AG10803 (cell line): ENCODE measurements around the gene DOC2B.
"Not testable (repeated sequence)": the region's sequence is repeated elsewhere in the genome, so short reads cannot be mapped to it uniquely, and the experiment has no call there.

Experiments
- DNase-seq: peaks from one replicate; pipeline ENCODE4 v3.0.0; 2010; ENCODE audit warnings: low read depth
- H3K4me3 ChIP-seq: 2 replicates; pipeline ENCODE4 v1.5.1; 2011; ENCODE audit warnings: mild to moderate bottlenecking, low read length, control low read depth
- TF ChIP-seq, protein P1 (sequence below): conservative IDR thresholded peaks from 2 replicates; pipeline ENCODE4 v1.5.1; 2011; ENCODE audit warnings: mild to moderate bottlenecking, low read length, control low read depth, inconsistent platforms

DOC2B gene

DNA sequence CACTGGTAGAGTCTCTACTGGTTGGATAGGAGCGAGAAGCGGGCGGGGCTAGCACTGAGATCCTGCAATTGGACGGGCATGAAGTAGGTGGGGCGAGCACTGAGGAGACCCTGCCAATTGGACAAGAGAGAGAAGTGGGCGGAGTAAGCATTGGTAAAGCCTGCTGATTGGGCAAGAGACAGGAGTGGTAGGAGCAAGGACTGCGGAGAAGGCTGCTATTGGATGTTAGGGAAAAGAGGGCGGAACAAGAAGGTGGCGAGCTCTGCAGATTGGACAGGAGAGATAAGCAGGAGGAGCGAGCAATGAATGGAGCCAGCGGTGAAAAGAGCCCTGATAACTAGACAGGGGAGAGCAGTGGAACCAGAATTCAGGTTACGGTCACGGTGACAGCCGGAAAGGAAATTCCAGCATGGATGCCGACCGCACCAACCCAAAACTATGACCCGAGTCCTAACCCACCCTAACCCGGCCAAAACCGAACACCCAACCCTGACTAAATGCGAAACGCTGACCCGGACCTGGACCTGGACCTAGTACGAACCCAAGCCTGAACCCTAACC is 39.3 kb downstream of the DOC2B start:
- TF ChIP-seq, protein P1, sequence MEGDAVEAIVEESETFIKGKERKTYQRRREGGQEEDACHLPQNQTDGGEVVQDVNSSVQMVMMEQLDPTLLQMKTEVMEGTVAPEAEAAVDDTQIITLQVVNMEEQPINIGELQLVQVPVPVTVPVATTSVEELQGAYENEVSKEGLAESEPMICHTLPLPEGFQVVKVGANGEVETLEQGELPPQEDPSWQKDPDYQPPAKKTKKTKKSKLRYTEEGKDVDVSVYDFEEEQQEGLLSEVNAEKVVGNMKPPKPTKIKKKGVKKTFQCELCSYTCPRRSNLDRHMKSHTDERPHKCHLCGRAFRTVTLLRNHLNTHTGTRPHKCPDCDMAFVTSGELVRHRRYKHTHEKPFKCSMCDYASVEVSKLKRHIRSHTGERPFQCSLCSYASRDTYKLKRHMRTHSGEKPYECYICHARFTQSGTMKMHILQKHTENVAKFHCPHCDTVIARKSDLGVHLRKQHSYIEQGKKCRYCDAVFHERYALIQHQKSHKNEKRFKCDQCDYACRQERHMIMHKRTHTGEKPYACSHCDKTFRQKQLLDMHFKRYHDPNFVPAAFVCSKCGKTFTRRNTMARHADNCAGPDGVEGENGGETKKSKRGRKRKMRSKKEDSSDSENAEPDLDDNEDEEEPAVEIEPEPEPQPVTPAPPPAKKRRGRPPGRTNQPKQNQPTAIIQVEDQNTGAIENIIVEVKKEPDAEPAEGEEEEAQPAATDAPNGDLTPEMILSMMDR, result no peak
- peak; percentile 26 for DNase-seq
- H3K4me3 ChIP-seq, result no peak overlapping the region

DNA sequence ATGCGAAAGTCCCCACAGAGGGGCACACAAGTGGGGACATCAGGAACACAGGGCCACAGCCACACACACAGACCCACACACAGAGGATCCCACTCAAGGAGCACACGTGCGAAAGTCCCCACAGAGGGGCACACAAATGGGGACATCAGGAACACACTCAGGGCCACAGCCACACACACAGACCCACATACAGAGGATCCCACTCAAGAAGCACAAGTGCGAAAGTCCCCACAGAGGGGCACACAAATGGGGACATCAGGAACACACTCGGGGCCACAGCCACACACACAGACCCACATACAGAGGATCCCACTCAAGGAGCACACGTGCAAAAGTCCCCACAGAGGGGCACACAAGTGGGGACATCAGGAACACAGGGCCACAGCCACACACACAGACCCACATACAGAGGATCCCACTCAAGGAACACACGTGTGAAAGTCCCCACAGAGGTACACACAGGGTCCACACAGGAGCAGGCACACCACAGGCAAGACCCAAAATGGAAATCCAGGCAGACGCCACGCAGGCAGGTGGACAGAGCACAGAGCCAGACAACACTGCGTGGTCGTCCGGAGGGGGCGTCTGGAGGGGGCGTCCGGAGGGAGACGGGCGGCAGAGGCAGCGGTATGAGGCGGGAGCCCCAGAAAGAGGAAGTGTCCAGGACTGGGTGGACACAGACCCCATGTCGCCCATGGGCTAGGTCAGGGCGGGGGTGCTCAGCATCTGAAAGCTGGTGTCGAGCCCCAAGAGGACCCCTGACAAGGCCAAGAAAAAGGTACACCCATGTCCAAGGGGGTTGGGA is 41.8 kb downstream of the DOC2B start:
- not testable (repeated sequence) for DNase-seq, H3K4me3 ChIP-seq

DNA sequence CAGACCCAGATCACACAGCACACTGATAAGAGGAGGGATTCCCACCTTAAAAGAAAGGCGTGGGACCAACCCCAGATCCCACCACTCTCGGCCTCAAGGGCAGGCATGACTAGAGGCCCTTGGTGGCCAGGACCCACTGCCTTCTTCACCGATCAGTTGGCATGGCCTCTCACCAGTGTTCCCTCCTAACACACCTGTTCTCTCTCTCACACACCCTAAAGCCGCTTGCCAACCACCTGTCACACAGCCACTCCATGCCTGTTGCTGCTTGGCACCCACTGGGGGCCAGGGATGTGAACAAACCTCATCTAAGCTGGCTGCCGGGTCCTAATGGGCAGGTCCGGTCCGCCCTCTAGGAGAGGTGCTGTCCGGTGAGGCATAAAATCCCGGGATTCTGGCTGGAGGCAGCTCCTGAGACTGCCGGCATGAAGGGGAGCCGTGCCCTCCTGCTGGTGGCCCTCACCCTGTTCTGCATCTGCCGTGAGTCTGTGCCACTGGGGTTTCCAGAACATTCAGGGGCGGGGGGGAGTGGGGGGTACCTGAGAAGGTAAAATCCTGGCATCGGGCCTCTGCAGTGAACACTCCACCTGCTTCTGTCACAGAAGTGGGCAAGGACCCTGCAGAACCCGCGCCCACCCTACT is 44.2 kb downstream of the DOC2B start, which contains the start of gene SCGB1C2:
TSS of gene SCGB1C2 (plus strand) at position 404 of the 642 bp plus-strand sequence. CDS start at position 426, 22 bp downstream.
- H3K4me3 ChIP-seq, DNase-seq: not testable (repeated sequence)

DNA sequence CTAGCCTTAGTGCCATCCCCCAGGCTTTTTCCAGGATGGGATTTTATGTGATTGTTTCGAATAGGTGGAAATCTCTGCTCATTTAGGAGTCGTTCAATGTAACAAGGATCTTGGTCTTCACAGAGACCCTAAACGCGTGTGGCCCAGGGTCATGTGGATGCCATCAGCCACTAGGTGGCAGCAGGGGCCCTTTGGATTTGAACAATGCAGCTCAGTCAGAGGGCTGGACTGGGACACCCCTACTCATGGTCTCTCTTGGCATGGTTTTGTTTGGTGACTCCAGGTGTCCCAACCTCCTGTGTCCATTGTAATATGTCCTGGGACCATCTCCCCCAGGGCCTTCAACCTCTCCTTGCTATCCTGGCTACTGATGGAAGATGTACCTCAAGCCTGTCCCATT is 44.9 kb downstream of the DOC2B start:
- TF ChIP-seq, protein P1, result peak; percentile 37
- H3K4me3 ChIP-seq, DNase-seq: not testable (repeated sequence)

DNA sequence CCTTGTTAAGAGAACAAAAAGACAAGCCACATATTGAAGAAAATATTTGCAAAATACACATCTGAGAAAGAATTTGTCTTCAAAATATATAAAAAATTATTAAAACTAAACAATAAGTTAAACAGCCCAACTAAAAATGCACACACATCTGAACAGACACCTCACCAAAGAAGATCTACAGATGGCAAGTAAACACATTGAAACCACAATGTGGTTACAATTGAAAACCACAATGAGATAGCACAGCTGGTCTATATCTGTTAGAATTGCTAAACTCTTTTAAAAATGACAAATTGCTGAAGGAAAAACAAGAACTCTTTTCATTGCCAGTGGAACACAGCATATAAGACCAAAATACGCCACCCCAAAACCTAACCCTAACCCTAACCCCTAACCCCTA is 45.6 kb downstream of the DOC2B start:
- not testable (repeated sequence) for DNase-seq, H3K4me3 ChIP-seq

DNA sequence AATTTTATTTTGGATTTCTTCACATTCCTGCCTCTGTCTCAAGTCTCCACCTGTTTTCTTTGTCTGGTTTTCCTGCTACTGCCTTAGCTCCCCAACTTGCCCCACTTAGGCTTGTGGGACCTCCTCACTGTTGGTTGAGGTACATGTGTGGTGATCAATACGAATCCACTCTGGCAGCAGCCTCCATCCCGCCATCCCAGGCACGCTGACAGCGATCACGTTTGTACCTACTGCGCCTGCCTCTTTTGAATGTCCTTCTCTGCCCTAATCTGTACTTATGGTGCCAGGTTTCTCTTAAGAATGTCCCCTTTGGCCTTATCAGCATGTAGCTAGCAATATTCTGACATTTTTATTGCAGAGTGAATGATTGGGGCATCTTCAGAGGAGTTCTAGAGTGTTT is 46.4 kb downstream of the DOC2B start:
- not testable (repeated sequence) for H3K4me3 ChIP-seq, DNase-seq

DNA sequence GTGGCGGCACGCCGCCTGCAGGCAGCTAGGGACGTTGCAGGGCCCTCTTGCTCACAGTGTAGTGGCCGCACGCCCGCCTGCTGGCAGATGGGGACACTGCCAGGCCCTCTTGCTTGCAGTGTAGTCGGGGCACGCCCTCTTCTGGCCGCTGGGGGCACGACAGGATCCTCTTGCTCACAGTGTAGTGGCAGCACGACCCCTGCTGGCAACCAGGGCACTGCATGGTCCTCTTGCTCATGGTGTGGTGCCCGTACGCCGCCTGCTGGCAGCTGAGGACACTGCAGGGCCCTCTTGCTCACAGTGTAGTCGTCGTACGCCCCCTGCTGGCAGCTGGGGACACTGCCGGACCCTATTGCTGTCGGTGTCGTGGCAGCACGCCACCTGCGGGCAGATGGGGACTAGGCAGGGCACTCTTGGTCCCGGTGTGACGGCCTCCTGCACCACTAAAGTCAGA is 47.1 kb downstream of the DOC2B start:
- not testable (repeated sequence) for H3K4me3 ChIP-seq, DNase-seq

DNA sequence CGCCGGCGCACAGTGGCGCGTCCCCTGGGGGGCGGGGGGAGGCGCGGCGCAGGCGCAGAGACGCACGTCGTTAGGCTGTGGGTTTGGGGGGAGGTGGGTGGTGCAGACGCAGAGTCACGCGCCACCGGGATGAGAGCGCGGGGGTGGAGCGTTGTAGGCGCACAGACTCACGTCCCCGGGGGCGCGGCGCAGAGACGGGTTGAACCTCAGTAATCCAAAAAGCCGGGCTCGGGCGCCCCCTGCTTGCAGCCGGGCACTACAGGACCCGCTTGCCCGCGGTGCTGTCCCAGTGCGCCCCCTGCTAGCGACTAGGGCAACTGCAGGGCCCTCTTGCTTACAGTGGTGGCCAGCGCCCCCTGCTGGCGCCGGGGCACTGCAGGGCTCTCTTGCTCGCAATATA is 47.5 kb downstream of the DOC2B start:
- DNase-seq, H3K4me3 ChIP-seq: not testable (repeated sequence)

DNA sequence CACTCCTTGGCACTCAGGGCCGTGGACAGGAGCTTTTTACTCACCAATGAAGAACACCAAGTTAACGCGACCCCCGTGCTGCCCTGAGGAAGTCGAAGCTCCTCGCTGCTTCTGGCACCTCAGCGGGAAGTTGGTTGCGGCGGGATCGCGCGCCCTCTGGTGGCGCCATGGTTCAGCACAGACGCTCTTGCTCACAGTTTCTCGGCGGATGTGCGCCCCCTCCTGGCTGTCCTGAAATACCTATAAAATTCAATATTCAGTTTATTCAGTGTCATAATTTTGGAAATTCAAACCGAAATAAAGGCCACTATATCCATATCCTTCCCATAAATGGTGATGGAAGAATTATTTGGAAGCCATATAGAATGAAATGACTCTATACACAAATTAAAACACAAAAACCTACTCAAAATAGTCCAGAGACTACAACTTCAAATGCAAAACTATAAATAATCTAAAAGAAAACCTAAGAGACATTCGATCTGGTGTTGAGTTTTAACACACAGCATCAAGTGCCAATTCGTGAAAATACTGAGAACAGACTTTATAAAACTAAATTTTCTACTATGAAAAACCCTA is 63.0 kb downstream of the DOC2B start:
- DNase-seq, H3K4me3 ChIP-seq: not testable (repeated sequence)

DNA sequence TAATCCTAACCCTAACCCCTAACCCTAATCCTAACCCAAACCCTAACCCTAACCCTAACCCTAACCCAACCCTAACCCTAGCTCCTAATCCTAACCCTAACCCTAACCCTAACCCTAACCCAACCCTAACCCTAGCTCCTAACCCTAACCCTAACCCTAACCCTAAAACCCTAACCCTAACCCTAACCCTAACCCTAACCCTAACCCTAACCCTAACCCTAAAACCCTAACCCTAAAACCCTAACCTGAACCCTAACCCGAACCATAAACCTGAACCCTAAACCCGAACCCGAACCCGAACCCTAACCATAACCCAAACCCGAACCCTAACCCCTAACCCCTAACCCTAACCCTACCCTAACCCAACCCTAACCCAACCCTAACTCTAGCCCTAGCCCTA is 68.3 kb downstream of the DOC2B start:
- not testable (repeated sequence) for H3K4me3 ChIP-seq, DNase-seq
